ENCODE results near the gene NPDC1. TPM values are rescaled to one million over a fixed set of nuclear protein-coding genes. Genes with fewer than 3 reads are reported as not detected.

Gene NPDC1
- total and polyA plus RNA-seq, 2 of the 8 experiments (the other 6 are each of a cell fraction or from before 2014, with no cell fraction given) = 26.2 to 44.1 TPM

GRCh38 chr9:137011156-137011555, 34.8 kb downstream of the NPDC1 start (continued):
- TF ChIP-seq CHD7 (IDR thresholded peaks at IDR 0.05; ENCODE audit: insufficient replicate concordance, low read length) (no peak), JUND (IDR thresholded peaks at IDR 0.05; ENCODE audit: low read length) (no peak)
